CD4-positive, alpha-beta memory T cell (primary cell): ENCODE data around the gene TNS1. TPM values are rescaled to one million over a fixed set of nuclear protein-coding genes. Genes with fewer than 3 reads are reported as not detected.

Experiments used
- CTCF ChIA-PET: fragments of 350-600 bp; sonication (Branson Sonifier 250); formaldehyde crosslinking; loops from one replicate; lab custom pipeline; 2021; ENCODE audit warnings: inconsistent platforms; ENCODE audit not compliant: partially characterized antibody; lab: Charles Lee
- POLR2A ChIA-PET: fragments of 350-600 bp; sonication (Branson Sonifier 250); formaldehyde crosslinking; loops from one replicate; lab custom pipeline; 2021; ENCODE audit not compliant: partially characterized antibody; lab: Charles Lee
- DNase-seq, 5 donors: peaks; one replicate each; pipeline versions ENCODE4 v3.0.0 to v3.0.0-alpha.2; 2020 to 2022; ENCODE audit warnings: mixed read lengths in 1 of 5
- H3K27ac ChIP-seq: one replicate; pipeline ENCODE4 v1.7.0; 2013; ENCODE audit warnings: low read depth, low read length
- H3K27me3 ChIP-seq: 2 replicates; pipeline ENCODE4 v1.7.0; 2013; ENCODE audit warnings: mild to moderate bottlenecking, low read length, moderate library complexity; ENCODE audit not compliant: insufficient read depth
- H3K36me3 ChIP-seq: 2 replicates; pipeline ENCODE4 v1.7.0; 2013; ENCODE audit warnings: mild to moderate bottlenecking, low read length, moderate library complexity; ENCODE audit not compliant: insufficient read depth
- H3K4me1 ChIP-seq: 2 replicates; pipeline ENCODE4 v1.7.0; 2013; ENCODE audit warnings: mild to moderate bottlenecking, low read length, moderate library complexity; ENCODE audit not compliant: insufficient read depth
- H3K4me3 ChIP-seq, 2 donors: one replicate each; pipeline ENCODE4 v1.7.0; 2013; ENCODE audit warnings: low read length in 2 of 2, mild to moderate bottlenecking in 1 of 2
- H3K9me3 ChIP-seq, 2 donors: one replicate each; pipeline ENCODE4 v1.7.0; 2013; ENCODE audit warnings: low read length in 2 of 2, control low read depth in 1 of 2; ENCODE audit not compliant: control insufficient read depth in 1 of 2
- H3K27ac Mint-ChIP-seq, 7 donors: one replicate each; pipeline ENCODE4 v1.8.0; 2020 to 2021; ENCODE audit warnings: mixed read lengths in 7 of 7, mild to moderate bottlenecking in 6 of 7, inconsistent platforms in 3 of 7, moderate library complexity in 3 of 7
- H3K27me3 Mint-ChIP-seq, 2 donors: one replicate each; pipeline ENCODE4 v1.8.0; 2020 to 2021; ENCODE audit warnings: mixed read lengths in 2 of 2
- H3K36me3 Mint-ChIP-seq, 2 donors: one replicate each; pipeline ENCODE4 v1.8.0; 2020 to 2021; ENCODE audit warnings: mixed read lengths in 2 of 2, inconsistent platforms in 1 of 2, mild to moderate bottlenecking in 1 of 2
- H3K4me1 Mint-ChIP-seq, 4 donors: one replicate each; pipeline ENCODE4 v1.8.0; 2020 to 2021; ENCODE audit warnings: mixed read lengths in 4 of 4, mild to moderate bottlenecking in 1 of 4
- H3K4me3 Mint-ChIP-seq, 8 donors: one replicate each; pipeline ENCODE4 v1.8.0; 2020 to 2021; ENCODE audit warnings: mixed read lengths in 8 of 8, mild to moderate bottlenecking in 7 of 8, moderate library complexity in 6 of 8, inconsistent platforms in 3 of 8
- H3K9me3 Mint-ChIP-seq, 8 donors: one replicate each; pipeline ENCODE4 v1.8.0; 2020 to 2021; ENCODE audit warnings: mixed read lengths in 8 of 8, mild to moderate bottlenecking in 5 of 8, inconsistent platforms in 3 of 8, moderate library complexity in 1 of 8
- intact Hi-C: fragments of 100-400 bp; cut with micrococcal nuclease; formaldehyde crosslinking; loops from one replicate; pipeline ENCODE4 v1.15.1; 2023
- polyA plus RNA-seq, 2 donors: library from polyadenylated mRNA; unstranded; fragments of 300-500 nt; fragmentation: Illumina TruSeq; gene quantifications; one replicate each; pipeline ENCODE4 v1.2.3, GENCODE V29; 2021
- total RNA-seq, 2 experiments: library from RNA; stranded (reverse); gene quantifications; one replicate each; pipeline ENCODE4 v1.2.3, GENCODE V29; 2021

Gene TNS1
- total and polyA plus RNA-seq, 4 experiments from 2014 or later: 0.78 to 1.2 TPM; not detected in 2

- POLR2A ChIA-PET: no interaction called here
- Histone ChIP-seq H3K36me3 (no peaks in the 10 kb centered on the region), H3K27me3 (no peaks in the 10 kb centered on the region), H3K4me3 (no peak overlapping the region), H3K27ac (no peak overlapping the region), H3K9me3 (no peaks in the 10 kb centered on the region), H3K4me1 (no peaks in the 10 kb centered on the region)
- CTCF ChIA-PET: interaction anchor here (0.8 kb wide), 1 partner anchor 67 kb away, joined by 4 read pairs; no protein-coding TSS in a partner anchor
- Mint-ChIP-seq H3K4me3 (no peak overlapping the region), H3K36me3 (no peaks in the 10 kb centered on the region), H3K27me3 (peaks cover 0 to 3% of the 10 kb centered on the region in 2 donors), H3K9me3 (no peaks in the 10 kb centered on the region), H3K4me1 (no peaks in the 10 kb centered on the region), H3K27ac (no peak overlapping the region)
- intact Hi-C loops: no loop called here
- DNase-seq: no peak
These were observed 144.9 kb downstream of the TNS1 start for GRCh38 chr2:217857624-217858506.

- Histone ChIP-seq H3K27me3 (no peaks in the 10 kb centered on the region), H3K36me3 (no peaks in the 10 kb centered on the region), H3K27ac (no peak overlapping the region), H3K4me3 (no peak overlapping the region), H3K9me3 (no peaks in the 10 kb centered on the region), H3K4me1 (no peaks in the 10 kb centered on the region)
- Mint-ChIP-seq H3K36me3 (no peaks in the 10 kb centered on the region), H3K27ac (no peak overlapping the region), H3K27me3 (peaks cover 0 to 3% of the 10 kb centered on the region in 2 donors), H3K9me3 (no peaks in the 10 kb centered on the region), H3K4me3 (no peak overlapping the region), H3K4me1 (no peaks in the 10 kb centered on the region)
- CTCF ChIA-PET: no interaction called here
- POLR2A ChIA-PET: no interaction called here
- intact Hi-C loops: no loop called here
- no peak for DNase-seq
These were observed 145.9 kb downstream of the TNS1 start for GRCh38 chr2:217856871-217857270.

- no peak overlapping the region for H3K4me3 ChIP-seq
- Mint-ChIP-seq H3K4me3 (no peak overlapping the region), H3K27me3 (peaks cover 0 to 3% of the 10 kb centered on the region in 2 donors), H3K36me3 (no peaks in the 10 kb centered on the region), H3K4me1 (no peaks in the 10 kb centered on the region), H3K27ac (no peak overlapping the region), H3K9me3 (no peaks in the 10 kb centered on the region)
- no peaks in the 10 kb centered on the region for H3K36me3 ChIP-seq
- H3K27ac ChIP-seq: no peak overlapping the region
- ChIA-PET CTCF (no interaction called here), POLR2A (no interaction called here)
- DNase-seq: no peak
- H3K9me3 ChIP-seq: no peaks in the 10 kb centered on the region
- intact Hi-C loops: no loop called here
- H3K4me1 ChIP-seq: no peaks in the 10 kb centered on the region
- no peaks in the 10 kb centered on the region for H3K27me3 ChIP-seq
These were observed 146.6 kb downstream of the TNS1 start for GRCh38 chr2:217856159-217856558.

- no peaks in the 10 kb centered on the region for H3K27me3 ChIP-seq
- Mint-ChIP-seq H3K27me3 (peaks cover 0 to 4% of the 10 kb centered on the region in 2 donors), H3K36me3 (no peaks in the 10 kb centered on the region), H3K4me1 (no peaks in the 10 kb centered on the region), H3K9me3 (no peaks in the 10 kb centered on the region), H3K27ac (no peak overlapping the region), H3K4me3 (no peak overlapping the region)
- no peak overlapping the region for H3K27ac ChIP-seq
- H3K4me3 ChIP-seq: no peak overlapping the region
- CTCF ChIA-PET: no interaction called here
- POLR2A ChIA-PET: no interaction called here
- intact Hi-C loops: no loop called here
- no peak for DNase-seq
- H3K4me1 ChIP-seq: no peaks in the 10 kb centered on the region
- H3K9me3 ChIP-seq: no peaks in the 10 kb centered on the region
- no peaks in the 10 kb centered on the region for H3K36me3 ChIP-seq
These were observed 147.9 kb downstream of the TNS1 start for GRCh38 chr2:217854684-217855420.

GRCh38 chr2:217853961-217854360, 148.8 kb downstream of the TNS1 start:
- Mint-ChIP-seq H3K36me3 (no peaks in the 10 kb centered on the region), H3K9me3 (no peaks in the 10 kb centered on the region)
- POLR2A ChIA-PET: no interaction called here

GRCh38 chr2:217853301-217853881, 149.4 kb downstream of the TNS1 start:
- POLR2A ChIA-PET: no interaction called here
- no peak for DNase-seq

More at GRCh38 chr2:217853961-217854360, 148.8 kb downstream of the TNS1 start:
- no peaks in the 10 kb centered on the region for H3K27me3 ChIP-seq
- H3K4me3 ChIP-seq: no peak overlapping the region
- H3K9me3 ChIP-seq: no peaks in the 10 kb centered on the region
- CTCF ChIA-PET: no interaction called here
- peaks cover 0 to 6% of the 10 kb centered on the region in 2 donors for H3K27me3 Mint-ChIP-seq
- no peak overlapping the region for H3K4me3 Mint-ChIP-seq
- H3K27ac Mint-ChIP-seq: no peak overlapping the region
- intact Hi-C loops: no loop called here
- H3K27ac ChIP-seq: no peak overlapping the region
- no peak for DNase-seq
- no peaks in the 10 kb centered on the region for H3K4me1 Mint-ChIP-seq
- no peaks in the 10 kb centered on the region for H3K36me3 ChIP-seq
- H3K4me1 ChIP-seq: no peaks in the 10 kb centered on the region

More at GRCh38 chr2:217853301-217853881, 149.4 kb downstream of the TNS1 start:
- H3K9me3 Mint-ChIP-seq: no peaks in the 10 kb centered on the region
- CTCF ChIA-PET: no interaction called here
- H3K4me1 ChIP-seq: no peaks in the 10 kb centered on the region
- intact Hi-C loops: no loop called here
- H3K27me3 ChIP-seq: no peaks in the 10 kb centered on the region
- H3K9me3 ChIP-seq: no peaks in the 10 kb centered on the region
- H3K4me3 ChIP-seq: no peak overlapping the region
- H3K36me3 ChIP-seq: no peaks in the 10 kb centered on the region
- H3K36me3 Mint-ChIP-seq: no peaks in the 10 kb centered on the region
- H3K27ac Mint-ChIP-seq: no peak overlapping the region
- peaks cover 0 to 6% of the 10 kb centered on the region in 2 donors for H3K27me3 Mint-ChIP-seq
- no peak overlapping the region for H3K4me3 Mint-ChIP-seq
- H3K27ac ChIP-seq: no peak overlapping the region
- H3K4me1 Mint-ChIP-seq: no peaks in the 10 kb centered on the region
